Upper lobe of left lung (tissue), 4 donors: ENCODE data around the gene KCNK1.

Experiments
- CTCF ChIP-seq, 6 experiments: fragments of 450-650 bp in 4 of 6; fragments of 200-600 bp in 2 of 6; sonication (generic) in 2 of 6; IDR thresholded peaks; one replicate each; pipeline ENCODE4 v1.5.1; 2016 to 2019; ENCODE audit warnings: antibody characterized with exemption in 6 of 6
- POLR2A ChIP-seq, 4 donors: fragments of 450-650 bp; IDR thresholded peaks; one replicate each; pipeline ENCODE4 v1.5.1; 2016 to 2017; ENCODE audit warnings: antibody characterized with exemption in 4 of 4, mild to moderate bottlenecking in 2 of 4

GRCh38 chr1:233665575-233666270 lies 51.8 kb downstream of the KCNK1 start:
- no peak for TF ChIP-seq POLR2A (IDR thresholded peaks at IDR 0.05)
- TF ChIP-seq CTCF (IDR thresholded peaks at IDR 0.05): no peak
